SK-N-SH (cell line): ENCODE measurements around the gene SPATA24. TPM values are rescaled to one million over a fixed set of nuclear protein-coding genes. Genes with fewer than 3 reads are reported as not detected.

ENCODE experiments used
- CTCF ChIA-PET: fragments of 300-600, 350-600 bp; formaldehyde crosslinking; extraction: SDS; loops from one replicate; lab custom pipeline; 2021; lab: Yijun Ruan, JAX
- POLR2A ChIA-PET: fragments of 350-600 bp; sonication (Branson Sonifier 250); formaldehyde crosslinking; extraction: SDS; loops from one replicate; lab custom pipeline; 2020; ENCODE audit warnings: antibody characterized with exemption, inconsistent platforms; lab: Yijun Ruan, JAX
- DNase-seq: peaks from one replicate; pipeline ENCODE4 v3.0.0; 2012
- H2AFZ ChIP-seq: fragments of 200-600 bp; sonication (generic); 2 replicates; pipeline ENCODE4 v1.8.1; 2016; ENCODE audit warnings: antibody characterized with exemption, mild to moderate bottlenecking, low read depth
- H3F3A ChIP-seq: fragments of 200-600 bp; sonication (generic); replicated peaks from 2 replicates; pipeline ENCODE3; 2016; ENCODE audit warnings: antibody characterized with exemption, mild to moderate bottlenecking; ENCODE audit not compliant: insufficient read depth
- H3K27ac ChIP-seq, 2 experiments: fragments of 200-500 bp in 1 of 2; fragments of 200-600 bp in 1 of 2; sonication (Bioruptor generic) in 1 of 2; sonication (generic), shearing (Covaris generic) in 1 of 2; 2 replicates each; pipeline versions ENCODE4 v1.5.1 to v1.6.1; 2014 to 2016; ENCODE audit warnings: low read depth in 2 of 2, inconsistent platforms in 1 of 2, low read length in 1 of 2, mild to moderate bottlenecking in 1 of 2, mixed read lengths in 1 of 2
- H3K27me3 ChIP-seq: fragments of 200-600 bp; sonication (generic), shearing (Covaris generic); 2 replicates; pipeline ENCODE4 v1.6.1; 2016; ENCODE audit warnings: mixed run types; ENCODE audit not compliant: insufficient read depth
- H3K36me3 ChIP-seq, 2 experiments: fragments of 200-500 bp in 1 of 2; fragments of 200-600 bp in 1 of 2; sonication (Bioruptor generic) in 1 of 2; sonication (generic) in 1 of 2; replicated peaks in 1 of 2; 2 replicates each; pipeline versions ENCODE3 to v1.5.1; 2014 to 2016; ENCODE audit warnings: low read length in 1 of 2, mild to moderate bottlenecking in 1 of 2; ENCODE audit not compliant: insufficient read depth in 2 of 2, control insufficient read depth in 1 of 2
- H3K4me1 ChIP-seq, 2 experiments: fragments of 200-500 bp in 1 of 2; fragments of 200-600 bp in 1 of 2; sonication (Bioruptor generic) in 1 of 2; sonication (generic), shearing (Covaris generic) in 1 of 2; 2 replicates each; pipeline versions ENCODE4 v1.5.1 to v1.6.1; 2014 to 2016; ENCODE audit warnings: low read depth in 1 of 2, low read length in 1 of 2, mixed run types in 1 of 2; ENCODE audit not compliant: insufficient read depth in 2 of 2, control insufficient read depth in 1 of 2
- H3K4me2 ChIP-seq: fragments of 200-600 bp; sonication (generic), shearing (Covaris generic); 2 replicates; pipeline ENCODE4 v1.6.1; 2017; ENCODE audit warnings: mixed run types
- H3K4me3 ChIP-seq, 2 experiments: fragments of 200-500 bp in 1 of 2; fragments of 200-600 bp in 1 of 2; sonication (Bioruptor generic) in 1 of 2; sonication (generic), shearing (Covaris generic) in 1 of 2; 2 replicates each; pipeline versions ENCODE4 v1.5.1 to v1.8.1; 2014 to 2016; ENCODE audit warnings: low read depth in 2 of 2, inconsistent platforms in 1 of 2, low read length in 1 of 2, mild to moderate bottlenecking in 1 of 2, mixed read lengths in 1 of 2, moderate library complexity in 1 of 2
- H3K79me2 ChIP-seq: fragments of 200-600 bp; sonication (generic); 2 replicates; pipeline ENCODE4 v1.8.1; 2017; ENCODE audit warnings: mild to moderate bottlenecking; ENCODE audit not compliant: insufficient read depth
- H3K9ac ChIP-seq: fragments of 200-600 bp; sonication (generic); 2 replicates; pipeline ENCODE4 v1.6.1; 2017; ENCODE audit warnings: mixed run types
- H3K9me2 ChIP-seq: fragments of 200-600 bp; sonication (generic); 2 replicates; pipeline ENCODE4 v1.6.1; 2017; ENCODE audit warnings: mixed run types
- H3K9me3 ChIP-seq: fragments of 200-600 bp; sonication (generic); 2 replicates; pipeline ENCODE4 v1.6.1; 2017; ENCODE audit warnings: mixed run types, mild to moderate bottlenecking, moderate library complexity
- H4K20me1 ChIP-seq: fragments of 200-600 bp; sonication (generic); 2 replicates; pipeline ENCODE4 v1.6.1; 2017; ENCODE audit warnings: mild to moderate bottlenecking, mixed run types; ENCODE audit not compliant: insufficient read depth
- EP300 ChIP-seq, 2 experiments: IDR thresholded peaks; 2 replicates each; pipeline versions ENCODE4 v1.4.0 to v1.6.1; 2012; ENCODE audit warnings: borderline replicate concordance in 1 of 2, low read depth in 1 of 2, low read length in 1 of 2
- EZH2phosphoT487 ChIP-seq: fragments of 200-600 bp; sonication (generic); IDR thresholded peaks from 2 replicates; pipeline ENCODE4 v1.6.1; 2017; ENCODE audit warnings: low read depth, mixed run types, mild to moderate bottlenecking, antibody characterized with exemption, moderate library complexity, borderline replicate concordance
- FOSL2 ChIP-seq: IDR thresholded peaks from 2 replicates; pipeline ENCODE4 v1.4.0; 2012; ENCODE audit warnings: low read depth, mild to moderate bottlenecking, moderate library complexity, borderline replicate concordance
- MXI1 ChIP-seq: IDR thresholded peaks from 2 replicates; pipeline ENCODE4 v1.6.1; 2012; ENCODE audit warnings: mild to moderate bottlenecking, low read depth, low read length, improper control_type of control experiment
- NFIC ChIP-seq: IDR thresholded peaks from 2 replicates; pipeline ENCODE4 v1.4.0; 2012; ENCODE audit warnings: borderline replicate concordance
- SIN3A ChIP-seq: IDR thresholded peaks from 2 replicates; pipeline ENCODE4 v1.6.1; 2012; ENCODE audit warnings: low read depth, mild to moderate bottlenecking, low read length, moderate library complexity, borderline replicate concordance
- SMC3 ChIP-seq: IDR thresholded peaks from 2 replicates; pipeline ENCODE4 v1.6.1; 2012; ENCODE audit warnings: low read depth, low read length, improper control_type of control experiment
- TCF12 ChIP-seq: IDR thresholded peaks from 2 replicates; pipeline ENCODE4 v1.4.0; 2012
- YY1 ChIP-seq: IDR thresholded peaks from 2 replicates; pipeline ENCODE4 v1.4.0; 2012; ENCODE audit warnings: low read depth, mild to moderate bottlenecking
- WGBS: methylation state at CpG from one replicate; pipeline ENCODE4 v1.1.6; 2017; ENCODE audit warnings: low lambda C conversion rate; 5-methylcytosine and 5-hydroxymethylcytosine counted together
- polyA plus RNA-seq, 3 experiments: library from polyadenylated mRNA; depleted of rRNA; stranded (reverse); fragments of >200 nt; gene quantifications; 2 replicates each; pipeline ENCODE4 v1.2.3, GENCODE V29; 2012
- TF ChIP-seq, protein P1 (sequence below): fragments of 150-350 bp; IDR thresholded peaks from 2 replicates; pipeline ENCODE4 v1.6.1; 2017; ENCODE audit warnings: antibody characterized with exemption, low read length, low read depth, borderline replicate concordance
- TF ChIP-seq, protein P2 (sequence below): IDR thresholded peaks from 2 replicates; pipeline ENCODE4; 2012
- TF ChIP-seq, protein P3 (sequence below): fragments of 200-600 bp; sonication (generic); IDR thresholded peaks from 2 replicates; pipeline ENCODE4 v1.6.1; 2017; ENCODE audit warnings: antibody characterized with exemption, mild to moderate bottlenecking, moderate library complexity
- TF ChIP-seq, protein P4 (sequence below): fragments of 150-350 bp; IDR thresholded peaks from 2 replicates; pipeline ENCODE4 v1.6.1; 2016; ENCODE audit warnings: mild to moderate bottlenecking, low read depth, low read length
- TF ChIP-seq, protein P5 (sequence below): IDR thresholded peaks from 2 replicates; pipeline ENCODE4 v1.4.0; 2012; ENCODE audit warnings: low read depth

The SPATA24 gene
- polyA plus RNA-seq, 1 of the 3 experiments (the other 2 are of a cell fraction), result 7.6 TPM

DNA sequence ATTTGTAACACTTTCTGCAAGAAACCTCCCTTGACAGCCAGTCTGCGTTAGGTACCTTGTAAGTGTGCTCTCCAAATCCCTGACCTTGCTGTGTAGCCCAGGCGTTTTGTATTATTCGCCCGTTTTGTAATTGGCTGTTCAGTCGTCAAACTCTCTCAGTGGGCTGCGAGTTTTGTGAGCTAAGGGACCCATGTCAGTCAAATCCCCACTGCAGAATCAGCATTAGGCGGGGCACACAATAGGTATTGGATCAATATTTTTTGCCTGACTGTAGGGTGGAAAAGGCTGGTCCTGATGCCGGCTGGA, 34.8 kb upstream of the SPATA24 start:
- no peaks in the 10 kb centered on the region for H3K9me3 ChIP-seq
- TF ChIP-seq SMC3, result no peak
- TF ChIP-seq, protein P1, sequence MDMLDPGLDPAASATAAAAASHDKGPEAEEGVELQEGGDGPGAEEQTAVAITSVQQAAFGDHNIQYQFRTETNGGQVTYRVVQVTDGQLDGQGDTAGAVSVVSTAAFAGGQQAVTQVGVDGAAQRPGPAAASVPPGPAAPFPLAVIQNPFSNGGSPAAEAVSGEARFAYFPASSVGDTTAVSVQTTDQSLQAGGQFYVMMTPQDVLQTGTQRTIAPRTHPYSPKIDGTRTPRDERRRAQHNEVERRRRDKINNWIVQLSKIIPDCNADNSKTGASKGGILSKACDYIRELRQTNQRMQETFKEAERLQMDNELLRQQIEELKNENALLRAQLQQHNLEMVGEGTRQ, result no peak
- TF ChIP-seq MXI1, result no peak
- TF ChIP-seq FOSL2, result no peak
- TF ChIP-seq, protein P2, sequence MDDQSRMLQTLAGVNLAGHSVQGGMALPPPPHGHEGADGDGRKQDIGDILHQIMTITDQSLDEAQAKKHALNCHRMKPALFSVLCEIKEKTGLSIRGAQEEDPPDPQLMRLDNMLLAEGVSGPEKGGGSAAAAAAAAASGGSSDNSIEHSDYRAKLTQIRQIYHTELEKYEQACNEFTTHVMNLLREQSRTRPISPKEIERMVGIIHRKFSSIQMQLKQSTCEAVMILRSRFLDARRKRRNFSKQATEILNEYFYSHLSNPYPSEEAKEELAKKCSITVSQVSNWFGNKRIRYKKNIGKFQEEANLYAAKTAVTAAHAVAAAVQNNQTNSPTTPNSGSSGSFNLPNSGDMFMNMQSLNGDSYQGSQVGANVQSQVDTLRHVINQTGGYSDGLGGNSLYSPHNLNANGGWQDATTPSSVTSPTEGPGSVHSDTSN, result no peak
- TF ChIP-seq YY1, result no peak
- TF ChIP-seq EZH2phosphoT487, result no peak
- no peak for TF ChIP-seq EP300 (IDR thresholded peaks at IDR 0.05; ENCODE audit: borderline replicate concordance in 1 of 2, low read depth in 1 of 2, low read length in 1 of 2)
- TF ChIP-seq TCF12, result no peak
- no peak for TF ChIP-seq SIN3A
- TF ChIP-seq, protein P3, sequence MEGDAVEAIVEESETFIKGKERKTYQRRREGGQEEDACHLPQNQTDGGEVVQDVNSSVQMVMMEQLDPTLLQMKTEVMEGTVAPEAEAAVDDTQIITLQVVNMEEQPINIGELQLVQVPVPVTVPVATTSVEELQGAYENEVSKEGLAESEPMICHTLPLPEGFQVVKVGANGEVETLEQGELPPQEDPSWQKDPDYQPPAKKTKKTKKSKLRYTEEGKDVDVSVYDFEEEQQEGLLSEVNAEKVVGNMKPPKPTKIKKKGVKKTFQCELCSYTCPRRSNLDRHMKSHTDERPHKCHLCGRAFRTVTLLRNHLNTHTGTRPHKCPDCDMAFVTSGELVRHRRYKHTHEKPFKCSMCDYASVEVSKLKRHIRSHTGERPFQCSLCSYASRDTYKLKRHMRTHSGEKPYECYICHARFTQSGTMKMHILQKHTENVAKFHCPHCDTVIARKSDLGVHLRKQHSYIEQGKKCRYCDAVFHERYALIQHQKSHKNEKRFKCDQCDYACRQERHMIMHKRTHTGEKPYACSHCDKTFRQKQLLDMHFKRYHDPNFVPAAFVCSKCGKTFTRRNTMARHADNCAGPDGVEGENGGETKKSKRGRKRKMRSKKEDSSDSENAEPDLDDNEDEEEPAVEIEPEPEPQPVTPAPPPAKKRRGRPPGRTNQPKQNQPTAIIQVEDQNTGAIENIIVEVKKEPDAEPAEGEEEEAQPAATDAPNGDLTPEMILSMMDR, result no peak
- TF ChIP-seq, protein P4, sequence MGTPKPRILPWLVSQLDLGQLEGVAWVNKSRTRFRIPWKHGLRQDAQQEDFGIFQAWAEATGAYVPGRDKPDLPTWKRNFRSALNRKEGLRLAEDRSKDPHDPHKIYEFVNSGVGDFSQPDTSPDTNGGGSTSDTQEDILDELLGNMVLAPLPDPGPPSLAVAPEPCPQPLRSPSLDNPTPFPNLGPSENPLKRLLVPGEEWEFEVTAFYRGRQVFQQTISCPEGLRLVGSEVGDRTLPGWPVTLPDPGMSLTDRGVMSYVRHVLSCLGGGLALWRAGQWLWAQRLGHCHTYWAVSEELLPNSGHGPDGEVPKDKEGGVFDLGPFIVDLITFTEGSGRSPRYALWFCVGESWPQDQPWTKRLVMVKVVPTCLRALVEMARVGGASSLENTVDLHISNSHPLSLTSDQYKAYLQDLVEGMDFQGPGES, result no peak
- TF ChIP-seq NFIC, result no peak
- TF ChIP-seq, protein P5, sequence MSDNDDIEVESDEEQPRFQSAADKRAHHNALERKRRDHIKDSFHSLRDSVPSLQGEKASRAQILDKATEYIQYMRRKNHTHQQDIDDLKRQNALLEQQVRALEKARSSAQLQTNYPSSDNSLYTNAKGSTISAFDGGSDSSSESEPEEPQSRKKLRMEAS, result no peak
- H3K79me2 ChIP-seq, result no peaks in the 10 kb centered on the region
- DNase-seq, result no peak
- no peaks in the 10 kb centered on the region for H4K20me1 ChIP-seq
- H3K4me2 ChIP-seq, result peak overlapping the region; percentile 97
- H3F3A ChIP-seq, result peaks cover 7% of the 10 kb centered on the region
- H3K9me2 ChIP-seq, result no peaks in the 10 kb centered on the region
- H3K27me3 ChIP-seq, result no peaks in the 10 kb centered on the region
- peaks cover 0 to 9% of the 10 kb centered on the region in 2 experiments for H3K36me3 ChIP-seq
- peaks cover 8 to 10% of the 10 kb centered on the region in 2 experiments; a peak in 3 of 4 replicates for H3K4me1 ChIP-seq
- H3K4me3 ChIP-seq, result peak overlapping the region; percentile 69 to 90
- peak overlapping the region; percentile 94 for H2AFZ ChIP-seq
- ChIA-PET POLR2A (interaction anchor here (1.1 to 1.3 kb wide), 5 partner anchors 8 to 123 kb away, joined by 4 to 8 read pairs (median 6); partner anchors contain the start of gene UBE2D2), CTCF (interaction anchor here (0.8 to 1.4 kb wide), 5 partner anchors 14 to 75 kb away, joined by 3 to 8 read pairs (median 3); no protein-coding TSS in a partner anchor)
- 38% methylated on average over 8 of the region's 8 CpGs for WGBS
- peak overlapping the region; percentile 96; the same call in 1 of the 2 replicates for H3K9ac ChIP-seq
- H3K27ac ChIP-seq, result peak overlapping the region in 1 of 2 experiments; percentile 88; a peak in 2 of 4 replicates
